ENCODE data around the gene RMDN2.

DNA sequence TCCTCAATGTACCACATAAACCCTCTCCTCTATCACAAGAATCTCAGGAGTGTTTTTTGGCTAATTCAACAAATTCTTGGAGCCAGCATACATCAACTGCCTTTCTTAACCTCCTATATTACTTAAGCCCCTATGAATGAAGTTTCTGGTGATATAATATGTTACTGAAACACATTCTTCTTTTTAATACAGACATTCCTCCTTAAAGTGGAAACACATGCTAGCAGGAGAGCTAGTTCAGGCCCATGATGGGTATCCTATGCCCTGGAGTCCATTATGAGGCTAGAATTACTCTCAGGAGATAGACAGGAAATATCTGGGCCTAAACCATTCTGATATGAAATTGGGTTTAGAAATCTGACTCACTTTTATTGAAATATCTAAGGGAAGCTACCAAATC, 26.6 kb upstream of the RMDN2 start:
- TF ChIP-seq, protein P1, sequence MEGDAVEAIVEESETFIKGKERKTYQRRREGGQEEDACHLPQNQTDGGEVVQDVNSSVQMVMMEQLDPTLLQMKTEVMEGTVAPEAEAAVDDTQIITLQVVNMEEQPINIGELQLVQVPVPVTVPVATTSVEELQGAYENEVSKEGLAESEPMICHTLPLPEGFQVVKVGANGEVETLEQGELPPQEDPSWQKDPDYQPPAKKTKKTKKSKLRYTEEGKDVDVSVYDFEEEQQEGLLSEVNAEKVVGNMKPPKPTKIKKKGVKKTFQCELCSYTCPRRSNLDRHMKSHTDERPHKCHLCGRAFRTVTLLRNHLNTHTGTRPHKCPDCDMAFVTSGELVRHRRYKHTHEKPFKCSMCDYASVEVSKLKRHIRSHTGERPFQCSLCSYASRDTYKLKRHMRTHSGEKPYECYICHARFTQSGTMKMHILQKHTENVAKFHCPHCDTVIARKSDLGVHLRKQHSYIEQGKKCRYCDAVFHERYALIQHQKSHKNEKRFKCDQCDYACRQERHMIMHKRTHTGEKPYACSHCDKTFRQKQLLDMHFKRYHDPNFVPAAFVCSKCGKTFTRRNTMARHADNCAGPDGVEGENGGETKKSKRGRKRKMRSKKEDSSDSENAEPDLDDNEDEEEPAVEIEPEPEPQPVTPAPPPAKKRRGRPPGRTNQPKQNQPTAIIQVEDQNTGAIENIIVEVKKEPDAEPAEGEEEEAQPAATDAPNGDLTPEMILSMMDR (tag by site-specific recombination; IDR thresholded peaks at IDR 0.05), result no peak
- TF ChIP-seq, protein P2, sequence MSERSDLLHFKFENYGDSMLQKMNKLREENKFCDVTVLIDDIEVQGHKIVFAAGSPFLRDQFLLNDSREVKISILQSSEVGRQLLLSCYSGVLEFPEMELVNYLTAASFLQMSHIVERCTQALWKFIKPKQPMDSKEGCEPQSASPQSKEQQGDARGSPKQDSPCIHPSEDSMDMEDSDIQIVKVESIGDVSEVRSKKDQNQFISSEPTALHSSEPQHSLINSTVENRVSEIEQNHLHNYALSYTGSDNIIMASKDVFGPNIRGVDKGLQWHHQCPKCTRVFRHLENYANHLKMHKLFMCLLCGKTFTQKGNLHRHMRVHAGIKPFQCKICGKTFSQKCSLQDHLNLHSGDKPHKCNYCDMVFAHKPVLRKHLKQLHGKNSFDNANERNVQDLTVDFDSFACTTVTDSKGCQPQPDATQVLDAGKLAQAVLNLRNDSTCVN (tag by site-specific recombination; optimal IDR thresholded peaks at IDR 0.05), result no peak
- TF ChIP-seq ZNF623 (tag by site-specific recombination; IDR thresholded peaks at IDR 0.05), result no peak

Data from HEK293 (cell line).